ENCODE data around the gene ALPI. TPM values are rescaled to one million over a fixed set of nuclear protein-coding genes. Genes with fewer than 3 reads are reported as not detected.

Gene ALPI
- total RNA-seq, 1 experiment from 2014 or later: not detected

GRCh38 chr2:232479341-232480200, 23.6 kb downstream of the ALPI start:
- Histone ChIP-seq H3K9me3 (ENCODE audit: insufficient read depth, low read depth) (no peaks in the 10 kb centered on the region), H3K9me2 (ENCODE audit: insufficient read depth) (no peaks in the 10 kb centered on the region), H3K4me3 (no peak overlapping the region), H4K20me1 (ENCODE audit: insufficient read depth) (0 out of 2 replicates have a peak, but pooled peaks cover 1% of the 10 kb centered on the region), H3K27me3 (ENCODE audit: insufficient read depth, low read depth) (peaks cover 64% of the 10 kb centered on the region), H3K79me2 (ENCODE audit: low read depth) (no peaks in the 10 kb centered on the region), H3K4me2 (no peak overlapping the region), H3K36me3 (ENCODE audit: low read depth) (no peaks in the 10 kb centered on the region), H3F3A (ENCODE audit: insufficient read depth, low read depth) (no peaks in the 10 kb centered on the region), H3K27ac (no peak overlapping the region), H2AFZ (no peak overlapping the region), H3K4me1 (replicated peaks; ENCODE audit: insufficient read depth) (no peaks in the 10 kb centered on the region)
- TF ChIP-seq CTCF (conservative IDR thresholded peaks at IDR 0.05): no peak
- TF ChIP-seq EZH2 (IDR thresholded peaks at IDR 0.05; ENCODE audit: low read depth): no peak
- DNase-seq: no peak
- ChIA-PET POLR2A (ENCODE audit: unreplicated experiment) (no interaction called here), CTCF (no interaction called here)
- intact Hi-C loops (cut with micrococcal nuclease; ENCODE audit: unreplicated experiment): no loop called here
- no TSS peak for BruUV-seq (replicated peaks)

GRCh38 chr2:232480201-232481190, 24.5 kb downstream of the ALPI start:
- H3K4me1 ChIP-seq (replicated peaks; ENCODE audit: insufficient read depth): no peaks in the 10 kb centered on the region
- no peak overlapping the region for H3K27ac ChIP-seq
- no peak overlapping the region for H2AFZ ChIP-seq
- H3K9me3 ChIP-seq (ENCODE audit: insufficient read depth, low read depth): no peaks in the 10 kb centered on the region
- no TSS peak for BruUV-seq (replicated peaks)
- TF ChIP-seq EZH2 (IDR thresholded peaks at IDR 0.05; ENCODE audit: low read depth) (no peak), CTCF (conservative IDR thresholded peaks at IDR 0.05) (no peak)
- H3K4me3 ChIP-seq: no peak overlapping the region
- no peaks in the 10 kb centered on the region for H3K36me3 ChIP-seq (ENCODE audit: low read depth)
- H4K20me1 ChIP-seq (ENCODE audit: insufficient read depth): no peaks in the 10 kb centered on the region
- ChIA-PET CTCF (no interaction called here), POLR2A (ENCODE audit: unreplicated experiment) (no interaction called here)
- no peaks in the 10 kb centered on the region for H3K9me2 ChIP-seq (ENCODE audit: insufficient read depth)
- H3K4me2 ChIP-seq: no peak overlapping the region
- DNase-seq: no peak
- intact Hi-C loops (cut with micrococcal nuclease; ENCODE audit: unreplicated experiment): no loop called here
- no peaks in the 10 kb centered on the region for H3F3A ChIP-seq (ENCODE audit: insufficient read depth, low read depth)
- peaks cover 55% of the 10 kb centered on the region for H3K27me3 ChIP-seq (ENCODE audit: insufficient read depth, low read depth)
- H3K79me2 ChIP-seq (ENCODE audit: low read depth): no peaks in the 10 kb centered on the region

GRCh38 chr2:232481322-232482140, 25.6 kb downstream of the ALPI start:
- Histone ChIP-seq H3K27ac (no peak overlapping the region), H4K20me1 (ENCODE audit: insufficient read depth) (no peaks in the 10 kb centered on the region), H3K27me3 (ENCODE audit: insufficient read depth, low read depth) (peaks cover 44% of the 10 kb centered on the region), H2AFZ (no peak overlapping the region), H3K79me2 (ENCODE audit: low read depth) (no peaks in the 10 kb centered on the region), H3K4me3 (no peak overlapping the region), H3K9me3 (ENCODE audit: insufficient read depth, low read depth) (no peaks in the 10 kb centered on the region), H3K4me1 (replicated peaks; ENCODE audit: insufficient read depth) (no peaks in the 10 kb centered on the region), H3K9me2 (ENCODE audit: insufficient read depth) (no peaks in the 10 kb centered on the region), H3F3A (ENCODE audit: insufficient read depth, low read depth) (no peaks in the 10 kb centered on the region), H3K36me3 (ENCODE audit: low read depth) (no peaks in the 10 kb centered on the region), H3K4me2 (no peak overlapping the region)
- DNase-seq: no peak
- intact Hi-C loops (cut with micrococcal nuclease; ENCODE audit: unreplicated experiment): no loop called here
- CTCF ChIA-PET: no interaction called here
- BruUV-seq (replicated peaks): no TSS peak
- POLR2A ChIA-PET (ENCODE audit: unreplicated experiment): no interaction called here
- TF ChIP-seq CTCF (conservative IDR thresholded peaks at IDR 0.05): no peak

Measured in PC-9 (cell line).